Measurements from ENCODE around the gene RNF112.

RNF112 gene

GRCh38 chr17:19409509-19409908 lies 1.5 kb upstream of the RNF112 start:
- Histone ChIP-seq H3K9me3 (ENCODE audit: control insufficient read depth, low read length) (no peaks in the 10 kb centered on the region), H3K9ac (ENCODE audit: low read length) (no peak overlapping the region), H3K4me1 (ENCODE audit: control insufficient read depth, insufficient read depth, low read length) (no peaks in the 10 kb centered on the region), H3K4me3 (ENCODE audit: low read length) (no peak overlapping the region), H3K36me3 (ENCODE audit: control insufficient read depth, insufficient read depth, low read length, severe bottlenecking) (no peaks in the 10 kb centered on the region), H3K27me3 (replicated peaks; ENCODE audit: control insufficient read depth, insufficient read depth, low read length) (no peaks in the 10 kb centered on the region)
- peak; percentile 71 for DNase-seq (ENCODE audit: low read depth)

- no peak overlapping the region for H3K4me3 ChIP-seq (ENCODE audit: low read length)
- H3K36me3 ChIP-seq (ENCODE audit: control insufficient read depth, insufficient read depth, low read length, severe bottlenecking): no peaks in the 10 kb centered on the region
- H3K27me3 ChIP-seq (replicated peaks; ENCODE audit: control insufficient read depth, insufficient read depth, low read length): no peaks in the 10 kb centered on the region
- H3K9me3 ChIP-seq (ENCODE audit: control insufficient read depth, low read length): no peaks in the 10 kb centered on the region
- no peak overlapping the region for H3K9ac ChIP-seq (ENCODE audit: low read length)
- DNase-seq (ENCODE audit: low read depth): no peak
- no peaks in the 10 kb centered on the region for H3K4me1 ChIP-seq (ENCODE audit: control insufficient read depth, insufficient read depth, low read length)
Observed at GRCh38 chr17:19410091-19410490, 941 bp upstream of the RNF112 start.

GRCh38 chr17:19411631-19412030 lies 599 bp downstream of the RNF112 start:
- Histone ChIP-seq H3K27me3 (replicated peaks; ENCODE audit: control insufficient read depth, insufficient read depth, low read length) (no peaks in the 10 kb centered on the region), H3K4me1 (ENCODE audit: control insufficient read depth, insufficient read depth, low read length) (no peaks in the 10 kb centered on the region), H3K9ac (ENCODE audit: low read length) (no peak overlapping the region), H3K4me3 (ENCODE audit: low read length) (no peak overlapping the region), H3K9me3 (ENCODE audit: control insufficient read depth, low read length) (no peaks in the 10 kb centered on the region), H3K36me3 (ENCODE audit: control insufficient read depth, insufficient read depth, low read length, severe bottlenecking) (no peaks in the 10 kb centered on the region)
- no peak for DNase-seq (ENCODE audit: low read depth)

GRCh38 chr17:19412510-19412909 lies 1.5 kb downstream of the RNF112 start:
- no peak overlapping the region for H3K4me3 ChIP-seq (ENCODE audit: low read length)
- no peak for DNase-seq (ENCODE audit: low read depth)

GRCh38 chr17:19412984-19413383 lies 2.0 kb downstream of the RNF112 start:
- H3K27me3 ChIP-seq (replicated peaks; ENCODE audit: control insufficient read depth, insufficient read depth, low read length): no peaks in the 10 kb centered on the region
- DNase-seq (ENCODE audit: low read depth): no peak
- no peak overlapping the region for H3K4me3 ChIP-seq (ENCODE audit: low read length)
- H3K9ac ChIP-seq (ENCODE audit: low read length): no peak overlapping the region
- H3K36me3 ChIP-seq (ENCODE audit: control insufficient read depth, insufficient read depth, low read length, severe bottlenecking): no peaks in the 10 kb centered on the region
- H3K4me1 ChIP-seq (ENCODE audit: control insufficient read depth, insufficient read depth, low read length): peaks cover 4% of the 10 kb centered on the region
- H3K9me3 ChIP-seq (ENCODE audit: control insufficient read depth, low read length): no peaks in the 10 kb centered on the region

More at GRCh38 chr17:19412510-19412909, 1.5 kb downstream of the RNF112 start:
- H3K9me3 ChIP-seq (ENCODE audit: control insufficient read depth, low read length): no peaks in the 10 kb centered on the region
- H3K4me1 ChIP-seq (ENCODE audit: control insufficient read depth, insufficient read depth, low read length): no peaks in the 10 kb centered on the region
- H3K36me3 ChIP-seq (ENCODE audit: control insufficient read depth, insufficient read depth, low read length, severe bottlenecking): no peaks in the 10 kb centered on the region
- H3K27me3 ChIP-seq (replicated peaks; ENCODE audit: control insufficient read depth, insufficient read depth, low read length): no peaks in the 10 kb centered on the region
- H3K9ac ChIP-seq (ENCODE audit: low read length): no peak overlapping the region

- no peaks in the 10 kb centered on the region for H3K27me3 ChIP-seq (replicated peaks; ENCODE audit: control insufficient read depth, insufficient read depth, low read length)
- no peak for DNase-seq (ENCODE audit: low read depth)
Observed at GRCh38 chr17:19413761-19414160, 2.7 kb downstream of the RNF112 start.

GRCh38 chr17:19414396-19415280 lies 3.6 kb downstream of the RNF112 start:
- no peak overlapping the region for H3K9ac ChIP-seq (ENCODE audit: low read length)
- H3K4me1 ChIP-seq (ENCODE audit: control insufficient read depth, insufficient read depth, low read length): peaks cover 16% of the 10 kb centered on the region
- DNase-seq (ENCODE audit: low read depth): no peak
- H3K9me3 ChIP-seq (ENCODE audit: control insufficient read depth, low read length): no peaks in the 10 kb centered on the region
- no peak overlapping the region for H3K4me3 ChIP-seq (ENCODE audit: low read length)
- H3K27me3 ChIP-seq (replicated peaks; ENCODE audit: control insufficient read depth, insufficient read depth, low read length): no peaks in the 10 kb centered on the region
- H3K36me3 ChIP-seq (ENCODE audit: control insufficient read depth, insufficient read depth, low read length, severe bottlenecking): no peaks in the 10 kb centered on the region

More at GRCh38 chr17:19413761-19414160, 2.7 kb downstream of the RNF112 start:
- Histone ChIP-seq H3K9ac (ENCODE audit: low read length) (no peak overlapping the region), H3K4me3 (ENCODE audit: low read length) (no peak overlapping the region), H3K9me3 (ENCODE audit: control insufficient read depth, low read length) (no peaks in the 10 kb centered on the region), H3K4me1 (ENCODE audit: control insufficient read depth, insufficient read depth, low read length) (peaks cover 12% of the 10 kb centered on the region), H3K36me3 (ENCODE audit: control insufficient read depth, insufficient read depth, low read length, severe bottlenecking) (no peaks in the 10 kb centered on the region)

- H3K9ac ChIP-seq (ENCODE audit: low read length): no peak overlapping the region
- H3K4me3 ChIP-seq (ENCODE audit: low read length): no peak overlapping the region
- H3K27me3 ChIP-seq (replicated peaks; ENCODE audit: control insufficient read depth, insufficient read depth, low read length): no peaks in the 10 kb centered on the region
- DNase-seq (ENCODE audit: low read depth): no peak
- H3K36me3 ChIP-seq (ENCODE audit: control insufficient read depth, insufficient read depth, low read length, severe bottlenecking): no peaks in the 10 kb centered on the region
- peaks cover 16% of the 10 kb centered on the region for H3K4me1 ChIP-seq (ENCODE audit: control insufficient read depth, insufficient read depth, low read length)
- H3K9me3 ChIP-seq (ENCODE audit: control insufficient read depth, low read length): no peaks in the 10 kb centered on the region
Observed at GRCh38 chr17:19415311-19415710, 4.3 kb downstream of the RNF112 start.

- Histone ChIP-seq H3K4me3 (ENCODE audit: low read length) (no peak overlapping the region), H3K27me3 (replicated peaks; ENCODE audit: control insufficient read depth, insufficient read depth, low read length) (no peaks in the 10 kb centered on the region), H3K9me3 (ENCODE audit: control insufficient read depth, low read length) (no peaks in the 10 kb centered on the region), H3K4me1 (ENCODE audit: control insufficient read depth, insufficient read depth, low read length) (peaks cover 16% of the 10 kb centered on the region), H3K36me3 (ENCODE audit: control insufficient read depth, insufficient read depth, low read length, severe bottlenecking) (no peaks in the 10 kb centered on the region), H3K9ac (ENCODE audit: low read length) (no peak overlapping the region)
- no peak for DNase-seq (ENCODE audit: low read depth)
Observed at GRCh38 chr17:19415806-19416775, 5.1 kb downstream of the RNF112 start.

GRCh38 chr17:19417611-19418010 lies 6.6 kb downstream of the RNF112 start:
- Histone ChIP-seq H3K9ac (ENCODE audit: low read length) (no peak overlapping the region), H3K36me3 (ENCODE audit: control insufficient read depth, insufficient read depth, low read length, severe bottlenecking) (no peaks in the 10 kb centered on the region), H3K27me3 (replicated peaks; ENCODE audit: control insufficient read depth, insufficient read depth, low read length) (no peaks in the 10 kb centered on the region), H3K4me1 (ENCODE audit: control insufficient read depth, insufficient read depth, low read length) (peaks cover 24% of the 10 kb centered on the region), H3K4me3 (ENCODE audit: low read length) (no peak overlapping the region), H3K9me3 (ENCODE audit: control insufficient read depth, low read length) (no peaks in the 10 kb centered on the region)
- no peak for DNase-seq (ENCODE audit: low read depth)
